Upper lobe of left lung (tissue), 6 donors: ENCODE measurements around the gene MKNK1. TPM values are rescaled to one million over a fixed set of nuclear protein-coding genes. Genes with fewer than 3 reads are reported as not detected.

Experiments used
- ATAC-seq, 2 donors: fragments of 200-7000 bp; cut with Tn5 transposase; one replicate each; pipeline ENCODE4 v1.9.1; 2022; ENCODE audit warnings: mild to moderate bottlenecking in 2 of 2, moderate library complexity in 2 of 2; ENCODE audit not compliant: low FRiP score in 2 of 2
- DNase-seq, 2 donors: peaks; one replicate each; pipeline ENCODE4 v3.0.0-alpha.2; 2019 to 2020
- H3K27ac ChIP-seq, 4 donors: fragments of 200-600 bp; sonication (generic); one replicate each; pipeline ENCODE4 v1.5.1; 2016 to 2019
- H3K27me3 ChIP-seq, 4 donors: fragments of 200-600 bp; sonication (generic); one replicate each; pipeline ENCODE4 v1.5.1; 2017 to 2019
- H3K36me3 ChIP-seq, 4 donors: fragments of 200-600 bp; sonication (generic); one replicate each; pipeline ENCODE4 v1.5.1; 2016 to 2019
- H3K4me1 ChIP-seq, 4 donors: fragments of 200-600 bp; sonication (generic); one replicate each; pipeline ENCODE4 v1.5.1; 2018 to 2019
- H3K4me3 ChIP-seq, 4 donors: fragments of 200-600 bp; sonication (generic); one replicate each; pipeline ENCODE4 v1.5.1; 2017 to 2019; ENCODE audit warnings: mild to moderate bottlenecking in 2 of 4, moderate library complexity in 1 of 4
- H3K9me3 ChIP-seq, 4 donors: fragments of 200-600 bp; sonication (generic); one replicate each; pipeline ENCODE4 v1.5.1; 2018 to 2019
- EP300 ChIP-seq, 4 donors: sonication (generic); formaldehyde crosslinking; IDR thresholded peaks; one replicate each; pipeline ENCODE4 v1.5.1; 2017; ENCODE audit warnings: antibody characterized with exemption in 4 of 4, control low read depth in 2 of 4
- POLR2A ChIP-seq, 4 donors: fragments of 450-650 bp; IDR thresholded peaks; one replicate each; pipeline ENCODE4 v1.5.1; 2016 to 2017; ENCODE audit warnings: antibody characterized with exemption in 4 of 4, mild to moderate bottlenecking in 2 of 4
- POLR2AphosphoS5 ChIP-seq, 2 donors: sonication (generic); formaldehyde crosslinking; IDR thresholded peaks; one replicate each; pipeline ENCODE4 v1.5.1; 2017; ENCODE audit warnings: antibody characterized with exemption in 2 of 2
- WGBS, 2 donors: methylation state at CpG; one replicate each; pipeline ENCODE4 v1.1.5; 2017 to 2018; 5-methylcytosine and 5-hydroxymethylcytosine counted together
- total RNA-seq, 6 donors: library from RNA; depleted of rRNA in 4 of 6; stranded (reverse); fragments of >200 nt in 4 of 6; gene quantifications; one replicate each; pipeline versions ENCODE4 v1.1.0 to v1.2.1, GENCODE V29; 2016 to 2021
- TF ChIP-seq, protein P1 (sequence below), 6 experiments: fragments of 450-650 bp in 4 of 6; fragments of 200-600 bp in 2 of 6; sonication (generic) in 2 of 6; IDR thresholded peaks; one replicate each; pipeline ENCODE4 v1.5.1; 2016 to 2019; ENCODE audit warnings: antibody characterized with exemption in 6 of 6
- donor health status: DM: no; HTN: no; CAD: no; lungs with moderate emphysema.
- donor health status: DM: no; HTN: yes; CAD: no; lungs with severe emphysema.

MKNK1 gene
- total RNA-seq, 6 donors from 2014 or later: 45.7 to 174 (median 62.2) TPM

DNA sequence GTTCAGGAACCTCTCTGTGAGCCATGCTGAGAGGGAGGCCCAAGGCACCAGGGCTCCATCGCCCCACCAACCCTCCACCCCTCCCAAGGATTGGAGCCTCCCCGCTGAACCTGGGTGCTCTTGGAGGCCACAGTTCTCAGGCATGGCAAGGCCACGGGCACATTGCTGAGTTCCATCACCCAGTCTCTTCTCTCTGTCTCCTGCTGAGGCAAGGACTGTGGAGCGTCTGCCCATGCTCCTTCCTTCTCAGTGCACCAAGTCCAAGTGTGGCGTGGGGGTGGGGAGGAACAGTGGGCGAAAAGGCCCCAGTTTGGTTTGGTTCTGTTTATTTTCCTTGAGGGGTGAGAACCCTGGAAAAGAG, 49.9 kb downstream of the MKNK1 start:
- no peak overlapping the region for H3K4me3 ChIP-seq
- H3K27ac ChIP-seq: no peak overlapping the region
- DNase-seq: no peak
- no peak for ATAC-seq
- no peaks in the 10 kb centered on the region for H3K9me3 ChIP-seq
- peaks cover 0 to 14% (median 12%) of the 10 kb centered on the region in 4 donors for H3K36me3 ChIP-seq
- H3K4me1 ChIP-seq: no peaks in the 10 kb centered on the region
- H3K27me3 ChIP-seq: no peaks in the 10 kb centered on the region
- no peak for TF ChIP-seq EP300 (IDR thresholded peaks at IDR 0.05)
- TF ChIP-seq POLR2AphosphoS5 (IDR thresholded peaks at IDR 0.05): no peak
- TF ChIP-seq, protein P1, sequence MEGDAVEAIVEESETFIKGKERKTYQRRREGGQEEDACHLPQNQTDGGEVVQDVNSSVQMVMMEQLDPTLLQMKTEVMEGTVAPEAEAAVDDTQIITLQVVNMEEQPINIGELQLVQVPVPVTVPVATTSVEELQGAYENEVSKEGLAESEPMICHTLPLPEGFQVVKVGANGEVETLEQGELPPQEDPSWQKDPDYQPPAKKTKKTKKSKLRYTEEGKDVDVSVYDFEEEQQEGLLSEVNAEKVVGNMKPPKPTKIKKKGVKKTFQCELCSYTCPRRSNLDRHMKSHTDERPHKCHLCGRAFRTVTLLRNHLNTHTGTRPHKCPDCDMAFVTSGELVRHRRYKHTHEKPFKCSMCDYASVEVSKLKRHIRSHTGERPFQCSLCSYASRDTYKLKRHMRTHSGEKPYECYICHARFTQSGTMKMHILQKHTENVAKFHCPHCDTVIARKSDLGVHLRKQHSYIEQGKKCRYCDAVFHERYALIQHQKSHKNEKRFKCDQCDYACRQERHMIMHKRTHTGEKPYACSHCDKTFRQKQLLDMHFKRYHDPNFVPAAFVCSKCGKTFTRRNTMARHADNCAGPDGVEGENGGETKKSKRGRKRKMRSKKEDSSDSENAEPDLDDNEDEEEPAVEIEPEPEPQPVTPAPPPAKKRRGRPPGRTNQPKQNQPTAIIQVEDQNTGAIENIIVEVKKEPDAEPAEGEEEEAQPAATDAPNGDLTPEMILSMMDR (IDR thresholded peaks at IDR 0.05): no peak
- TF ChIP-seq POLR2A (IDR thresholded peaks at IDR 0.05): no peak
- WGBS, 2 donors: 85 to 93% methylated on average over 6 of the region's 6 CpGs

- no peak for DNase-seq
- H3K4me1 ChIP-seq: no peaks in the 10 kb centered on the region
- TF ChIP-seq, protein P1 (IDR thresholded peaks at IDR 0.05): no peak
- no peak for TF ChIP-seq POLR2AphosphoS5 (IDR thresholded peaks at IDR 0.05)
- no peak for TF ChIP-seq POLR2A (IDR thresholded peaks at IDR 0.05)
- no peak for TF ChIP-seq EP300 (IDR thresholded peaks at IDR 0.05)
- no peak for ATAC-seq
- WGBS, 2 donors: 89 to 92% methylated on average over 3 of the region's 3 CpGs
- no peak overlapping the region for H3K4me3 ChIP-seq
- H3K9me3 ChIP-seq: no peaks in the 10 kb centered on the region
- H3K27me3 ChIP-seq: no peaks in the 10 kb centered on the region
- H3K36me3 ChIP-seq: peaks cover 0 to 8% (median 5%) of the 10 kb centered on the region in 4 donors
- H3K27ac ChIP-seq: no peak overlapping the region
These were observed 50.6 kb downstream of the MKNK1 start for GRCh38 chr1:46553506-46553905.

DNA sequence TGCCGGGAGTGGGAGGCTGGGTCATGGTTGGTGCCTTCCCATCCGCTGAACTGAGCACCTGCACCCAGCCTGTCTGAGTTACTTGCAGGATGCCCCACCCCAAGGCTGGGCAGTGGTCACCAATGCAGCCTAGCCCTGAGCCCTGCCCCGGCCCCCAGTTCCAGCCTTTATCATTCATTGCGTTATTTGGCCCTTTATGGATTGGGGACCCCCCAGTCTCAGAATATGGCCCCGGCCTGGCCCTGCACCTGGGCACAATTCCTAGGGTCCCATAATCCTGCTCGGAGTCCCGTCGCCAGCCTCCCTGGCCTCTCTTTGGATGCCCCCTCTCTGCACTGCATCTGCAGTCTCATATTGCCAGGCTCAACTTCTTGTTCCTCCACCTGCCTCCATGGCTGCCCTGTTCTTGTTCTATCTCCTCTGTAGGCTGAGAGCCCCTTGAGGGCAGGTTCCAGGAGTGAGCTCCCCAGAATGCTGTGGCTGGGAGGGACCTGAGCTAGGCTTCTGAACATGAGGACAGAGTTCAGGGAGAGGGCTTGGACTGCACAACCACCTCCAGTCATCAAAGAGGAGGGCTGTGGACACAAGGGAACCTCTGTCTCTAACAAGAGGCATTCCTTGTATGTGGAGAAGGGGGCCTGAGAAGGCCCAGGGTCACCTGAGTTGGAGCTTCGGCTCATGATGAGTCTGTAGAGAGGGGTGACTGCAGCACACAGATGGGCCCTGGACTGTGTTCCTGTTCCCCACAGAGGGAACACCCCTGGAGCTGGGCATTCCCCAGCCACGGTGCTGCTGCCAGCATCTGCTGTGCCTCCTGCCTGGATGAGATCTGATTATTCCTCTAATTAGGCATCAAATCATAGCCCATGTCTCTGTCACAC, 51.5 kb downstream of the MKNK1 start:
- Histone ChIP-seq H3K4me1 (no peaks in the 10 kb centered on the region), H3K27ac (no peak overlapping the region), H3K4me3 (no peak overlapping the region), H3K9me3 (no peaks in the 10 kb centered on the region), H3K36me3 (no peaks in the 10 kb centered on the region), H3K27me3 (no peaks in the 10 kb centered on the region)
- TF ChIP-seq POLR2AphosphoS5 (IDR thresholded peaks at IDR 0.05): no peak
- no peak for ATAC-seq
- no peak for DNase-seq
- WGBS, 2 donors: 88 to 94% methylated on average over 10 of the region's 10 CpGs

DNA sequence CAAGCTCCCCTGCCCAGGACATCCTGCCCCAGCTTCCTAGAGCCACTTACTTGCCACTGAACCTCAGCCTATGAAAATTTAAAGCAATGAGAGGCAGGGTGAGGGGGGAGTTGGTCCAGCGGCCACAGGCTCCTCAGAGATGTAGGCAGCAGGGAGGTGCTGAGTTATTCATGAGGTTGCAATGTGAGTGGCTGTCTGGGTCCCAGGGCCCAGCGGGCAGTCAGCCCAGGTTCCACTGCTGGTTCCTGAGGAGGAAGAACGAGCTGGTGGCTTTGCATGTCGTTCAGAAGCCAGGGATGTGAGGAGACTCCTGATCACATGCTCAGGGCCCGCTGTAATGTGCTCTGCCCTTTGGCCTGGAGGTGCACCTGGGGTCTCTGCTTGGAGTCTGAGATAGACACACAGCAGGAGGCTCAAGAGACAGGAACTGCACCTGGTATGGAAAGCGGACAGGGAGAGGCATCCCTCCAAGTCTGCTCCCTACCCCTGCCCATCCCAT, 52.4 kb downstream of the MKNK1 start, which contains the start of gene KNCN:
Gene KNCN, minus strand, starts transcription at position 51 of the 499 bp plus-strand sequence. CDS start 432 bp downstream, outside the sequence.
- DNase-seq (no peak), ATAC-seq (no peak)
- WGBS, 2 donors: 65 to 73% methylated on average over 6 of the region's 6 CpGs
- TF ChIP-seq POLR2AphosphoS5 (IDR thresholded peaks at IDR 0.05): no peak
- TF ChIP-seq, protein P1 (IDR thresholded peaks at IDR 0.05): no peak
- Histone ChIP-seq H3K4me3 (no peak within 1 kb of the TSS), H3K27me3 (no peaks in the 10 kb centered on the region), H3K9me3 (no peaks in the 10 kb centered on the region), H3K36me3 (no peaks in the 10 kb centered on the region), H3K4me1 (no peaks in the 10 kb centered on the region), H3K27ac (no peak within 1 kb of the TSS)

- no peak for ATAC-seq
- Histone ChIP-seq H3K9me3 (no peaks in the 10 kb centered on the region), H3K27me3 (no peaks in the 10 kb centered on the region), H3K4me1 (no peaks in the 10 kb centered on the region), H3K27ac (no peak overlapping the region), H3K36me3 (no peaks in the 10 kb centered on the region), H3K4me3 (no peak overlapping the region)
- TF ChIP-seq, protein P1 (IDR thresholded peaks at IDR 0.05): no peak
- no peak for TF ChIP-seq POLR2AphosphoS5 (IDR thresholded peaks at IDR 0.05)
- no peak for TF ChIP-seq EP300 (IDR thresholded peaks at IDR 0.05)
- no peak for TF ChIP-seq POLR2A (IDR thresholded peaks at IDR 0.05)
- DNase-seq: no peak
- WGBS, 2 donors: 54 to 69% methylated on average over 13 to 17 of the region's 17 CpGs
These were observed 53.3 kb downstream of the MKNK1 start for GRCh38 chr1:46550751-46551231.
